GM21447 (cell line): ENCODE results near the gene TNFRSF1A.

Source experiments
- ATAC-seq: cut with Tn5 transposase; IDR thresholded peaks from one replicate; pipeline ENCODE4 v1.9.1; 2021; ENCODE audit not compliant: unreplicated experiment

Gene TNFRSF1A

DNA sequence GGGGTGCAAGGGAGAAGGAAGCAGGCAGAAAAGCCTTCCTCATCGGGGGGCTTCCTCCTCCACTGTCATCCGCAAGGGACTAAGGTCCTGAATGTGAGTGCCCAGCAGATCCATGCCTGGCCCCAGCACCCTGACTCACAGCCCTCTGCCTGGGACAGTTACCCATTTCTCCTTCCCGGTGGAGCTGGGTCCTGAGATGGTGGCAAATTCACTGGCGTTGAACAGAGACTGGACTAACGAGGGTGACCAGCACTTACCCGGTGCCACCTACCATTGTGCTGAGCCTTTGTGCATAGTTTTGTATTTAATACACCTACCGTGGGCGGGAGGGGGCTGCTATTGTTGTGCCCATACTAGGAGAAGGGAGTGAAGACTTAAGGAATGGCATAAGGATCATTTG, 62.2 kb downstream of the TNFRSF1A start:
- no peak for ATAC-seq

DNA sequence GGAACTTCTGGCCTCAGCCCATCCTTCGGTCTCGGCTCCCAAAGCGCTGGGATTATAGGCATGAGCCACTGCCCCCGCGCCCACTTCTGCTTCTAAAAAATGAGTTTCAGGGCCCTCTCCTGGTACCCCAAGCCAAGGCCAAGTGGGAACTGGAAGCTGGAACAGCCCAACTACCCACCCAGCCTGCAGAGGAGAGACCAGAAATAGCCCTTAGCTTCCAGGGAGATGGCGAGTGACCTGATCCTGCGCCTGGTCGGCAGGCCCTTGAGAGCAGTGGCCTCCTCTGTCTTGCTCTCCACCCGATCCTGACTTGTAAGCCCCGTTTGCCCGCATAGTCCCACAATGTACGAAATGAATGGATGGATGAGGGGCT, 62.6 kb downstream of the TNFRSF1A start:
- no peak for ATAC-seq
